PC-9 (cell line): ENCODE data around the gene CLDN15. TPM values are rescaled to one million over a fixed set of nuclear protein-coding genes. Genes with fewer than 3 reads are reported as not detected.

Experiments used
- BruUV-seq: library from RNA; stranded (reverse); fragments of 400-500 nt; replicated peaks from 2 replicates; lab custom pipeline; 2021; lab: Mats Ljungman, UMichigan
- CTCF ChIA-PET: fragments of 300-600 bp; sonication (Branson Sonifier 250); formaldehyde crosslinking; loops from one replicate; lab custom pipeline; 2022; ENCODE audit warnings: antibody characterized with exemption; lab: Charles Lee
- POLR2A ChIA-PET: fragments of 300-600 bp; sonication (Branson Sonifier 250); formaldehyde crosslinking; loops from one replicate; lab custom pipeline; 2022; ENCODE audit warnings: antibody characterized with exemption; ENCODE audit not compliant: unreplicated experiment; lab: Charles Lee
- DNase-seq, 2 experiments: peaks; one replicate each; pipeline versions ENCODE4 v3.0.0 to v3.0.0-alpha.2; 2015 to 2022; ENCODE audit warnings: mixed read lengths in 1 of 2
- H2AFZ ChIP-seq: fragments of 200-600 bp; sonication (generic); 2 replicates; pipeline ENCODE4 v1.8.1; 2017; ENCODE audit warnings: antibody characterized with exemption
- H3F3A ChIP-seq: fragments of 200-600 bp; sonication (generic); 2 replicates; pipeline ENCODE4 v1.8.1; 2017; ENCODE audit warnings: antibody characterized with exemption, mild to moderate bottlenecking, low read depth; ENCODE audit not compliant: insufficient read depth
- H3K27ac ChIP-seq: fragments of 200-600 bp; sonication (generic); 2 replicates; pipeline ENCODE4 v1.6.1; 2016; ENCODE audit warnings: mixed run types
- H3K27me3 ChIP-seq: fragments of 200-600 bp; sonication (generic); 2 replicates; pipeline ENCODE4 v1.6.1; 2016; ENCODE audit warnings: low read depth, mixed run types; ENCODE audit not compliant: insufficient read depth
- H3K36me3 ChIP-seq: fragments of 200-600 bp; sonication (generic); 2 replicates; pipeline ENCODE4 v1.6.1; 2016; ENCODE audit warnings: low read depth, mixed run types
- H3K4me1 ChIP-seq: fragments of 200-600 bp; sonication (generic); replicated peaks from 2 replicates; pipeline ENCODE4 v1.6.1; 2016; ENCODE audit warnings: mixed run types; ENCODE audit not compliant: insufficient read depth
- H3K4me2 ChIP-seq: fragments of 200-600 bp; sonication (generic); 2 replicates; pipeline ENCODE4 v1.6.1; 2017; ENCODE audit warnings: mixed run types
- H3K4me3 ChIP-seq: fragments of 200-600 bp; sonication (generic); 2 replicates; pipeline ENCODE4 v1.6.1; 2016; ENCODE audit warnings: mixed run types
- H3K79me2 ChIP-seq: fragments of 200-600 bp; sonication (generic); 2 replicates; pipeline ENCODE4 v1.6.1; 2017; ENCODE audit warnings: low read depth, mixed run types
- H3K9me2 ChIP-seq: fragments of 200-600 bp; sonication (generic); 2 replicates; pipeline ENCODE4 v1.8.1; 2017; ENCODE audit warnings: mild to moderate bottlenecking; ENCODE audit not compliant: insufficient read depth
- H3K9me3 ChIP-seq: fragments of 200-600 bp; sonication (generic); 2 replicates; pipeline ENCODE4 v1.8.1; 2016; ENCODE audit warnings: low read depth; ENCODE audit not compliant: insufficient read depth
- H4K20me1 ChIP-seq: fragments of 200-600 bp; sonication (generic); 2 replicates; pipeline ENCODE4 v1.8.1; 2017; ENCODE audit not compliant: insufficient read depth
- EZH2 ChIP-seq: fragments of 200-600 bp; sonication (generic); IDR thresholded peaks from 2 replicates; pipeline ENCODE4 v1.8.0; 2017; ENCODE audit warnings: antibody characterized with exemption, low read depth
- intact Hi-C: fragments of 100-400 bp; cut with micrococcal nuclease; formaldehyde crosslinking; loops from one replicate; pipeline ENCODE4 v1.10.0; 2022; ENCODE audit not compliant: unreplicated experiment
- total RNA-seq: library from RNA; stranded (reverse); gene quantifications from 2 replicates; pipeline ENCODE4 v1.2.3, GENCODE V29; 2021
- TF ChIP-seq, protein P1 (sequence below): fragments of 200-600 bp; sonication (generic); conservative IDR thresholded peaks from 2 replicates; pipeline ENCODE4 v1.6.1; 2017; ENCODE audit warnings: mixed run types, antibody characterized with exemption, mild to moderate bottlenecking, moderate library complexity

Gene CLDN15
- total RNA-seq, 1 experiment from 2014 or later: 17.2 TPM

DNA sequence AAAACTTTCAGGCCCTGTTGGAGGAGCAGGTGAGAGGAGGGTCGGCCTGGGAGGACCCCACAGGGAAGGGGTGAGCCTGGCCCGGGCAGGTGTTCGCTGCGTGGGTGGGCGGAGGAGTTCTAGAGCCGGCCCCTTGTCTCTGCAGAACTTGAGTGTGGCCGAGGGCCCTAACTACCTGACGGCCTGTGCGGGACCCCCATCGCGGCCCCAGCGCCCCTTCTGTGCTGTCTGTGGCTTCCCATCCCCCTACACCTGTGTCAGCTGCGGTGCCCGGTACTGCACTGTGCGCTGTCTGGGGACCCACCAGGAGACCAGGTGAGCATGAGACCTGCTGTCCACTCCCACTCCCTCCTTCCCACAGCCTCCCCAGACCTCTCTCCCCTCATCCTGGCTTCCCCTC is 14.1 kb downstream of the CLDN15 start:
- no peak overlapping the region for H3K4me2 ChIP-seq
- POLR2A ChIA-PET: interaction anchor here (0.5 kb wide), 1 partner anchor 157 kb away, joined by 5 read pairs; no protein-coding TSS in a partner anchor
- no peak overlapping the region for H3K4me3 ChIP-seq
- no peak for DNase-seq
- no peaks in the 10 kb centered on the region for H3K9me2 ChIP-seq
- H3K27ac ChIP-seq: no peak overlapping the region
- 0 out of 2 replicates have a peak, but pooled peaks cover 4% of the 10 kb centered on the region for H3K36me3 ChIP-seq
- TF ChIP-seq EZH2: no peak
- TF ChIP-seq, protein P1, sequence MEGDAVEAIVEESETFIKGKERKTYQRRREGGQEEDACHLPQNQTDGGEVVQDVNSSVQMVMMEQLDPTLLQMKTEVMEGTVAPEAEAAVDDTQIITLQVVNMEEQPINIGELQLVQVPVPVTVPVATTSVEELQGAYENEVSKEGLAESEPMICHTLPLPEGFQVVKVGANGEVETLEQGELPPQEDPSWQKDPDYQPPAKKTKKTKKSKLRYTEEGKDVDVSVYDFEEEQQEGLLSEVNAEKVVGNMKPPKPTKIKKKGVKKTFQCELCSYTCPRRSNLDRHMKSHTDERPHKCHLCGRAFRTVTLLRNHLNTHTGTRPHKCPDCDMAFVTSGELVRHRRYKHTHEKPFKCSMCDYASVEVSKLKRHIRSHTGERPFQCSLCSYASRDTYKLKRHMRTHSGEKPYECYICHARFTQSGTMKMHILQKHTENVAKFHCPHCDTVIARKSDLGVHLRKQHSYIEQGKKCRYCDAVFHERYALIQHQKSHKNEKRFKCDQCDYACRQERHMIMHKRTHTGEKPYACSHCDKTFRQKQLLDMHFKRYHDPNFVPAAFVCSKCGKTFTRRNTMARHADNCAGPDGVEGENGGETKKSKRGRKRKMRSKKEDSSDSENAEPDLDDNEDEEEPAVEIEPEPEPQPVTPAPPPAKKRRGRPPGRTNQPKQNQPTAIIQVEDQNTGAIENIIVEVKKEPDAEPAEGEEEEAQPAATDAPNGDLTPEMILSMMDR: no peak
- intact Hi-C loops: no loop called here
- no peaks in the 10 kb centered on the region for H3K9me3 ChIP-seq
- no TSS peak for BruUV-seq
- CTCF ChIA-PET: no interaction called here
- no peaks in the 10 kb centered on the region for H3K27me3 ChIP-seq
- peaks cover 19% of the 10 kb centered on the region for H3K79me2 ChIP-seq
- H3F3A ChIP-seq: no peaks in the 10 kb centered on the region
- no peak overlapping the region for H2AFZ ChIP-seq
- no peaks in the 10 kb centered on the region; the same call in 1 of the 2 replicates for H4K20me1 ChIP-seq
- 0 out of 2 replicates have a peak, but pooled peaks cover 5% of the 10 kb centered on the region for H3K4me1 ChIP-seq

DNA sequence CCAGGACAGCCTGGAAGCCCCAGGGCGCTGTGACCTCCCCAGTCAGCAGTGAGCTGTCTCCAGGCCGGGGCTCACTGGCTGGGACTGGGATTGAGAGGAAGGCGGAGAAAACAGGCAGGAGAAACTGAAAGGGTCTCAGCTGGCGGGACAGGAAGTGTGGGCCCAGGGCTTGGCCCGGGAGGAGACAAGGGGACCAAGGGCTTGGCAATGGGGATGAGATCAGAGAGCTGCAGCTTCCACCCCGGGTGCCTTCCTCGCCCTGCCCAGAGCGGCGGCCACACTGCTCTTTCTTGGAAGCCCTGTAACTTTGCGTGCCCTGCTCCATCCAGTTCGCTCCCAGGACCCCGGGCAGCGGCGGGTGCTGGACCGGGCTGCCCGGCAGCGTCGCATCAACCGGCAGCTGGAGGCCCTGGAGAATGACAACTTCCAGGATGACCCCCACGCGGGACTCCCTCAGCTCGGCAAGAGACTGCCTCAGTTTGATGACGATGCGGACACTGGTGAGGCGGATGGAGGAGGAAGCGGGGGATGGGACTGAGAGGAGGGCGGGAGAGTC is 15.2 kb downstream of the CLDN15 start:
- Histone ChIP-seq H3K9me2 (no peaks in the 10 kb centered on the region), H2AFZ (no peak overlapping the region), H3K27ac (no peak overlapping the region), H3K4me2 (no peak overlapping the region), H3F3A (no peaks in the 10 kb centered on the region), H3K27me3 (no peaks in the 10 kb centered on the region), H4K20me1 (no peaks in the 10 kb centered on the region; the same call in 1 of the 2 replicates), H3K79me2 (peaks cover 24% of the 10 kb centered on the region), H3K9me3 (no peaks in the 10 kb centered on the region), H3K4me3 (no peak overlapping the region), H3K4me1 (0 out of 2 replicates have a peak, but pooled peaks cover 5% of the 10 kb centered on the region), H3K36me3 (no peaks in the 10 kb centered on the region)
- TF ChIP-seq, protein P1: no peak
- no peak for TF ChIP-seq EZH2
- no TSS peak for BruUV-seq
- intact Hi-C loops: no loop called here
- POLR2A ChIA-PET: no interaction called here
- no peak for DNase-seq
- CTCF ChIA-PET: interaction anchor here (0.7 kb wide), 1 partner anchor 218 kb away, joined by 3 read pairs; no protein-coding TSS in a partner anchor

DNA sequence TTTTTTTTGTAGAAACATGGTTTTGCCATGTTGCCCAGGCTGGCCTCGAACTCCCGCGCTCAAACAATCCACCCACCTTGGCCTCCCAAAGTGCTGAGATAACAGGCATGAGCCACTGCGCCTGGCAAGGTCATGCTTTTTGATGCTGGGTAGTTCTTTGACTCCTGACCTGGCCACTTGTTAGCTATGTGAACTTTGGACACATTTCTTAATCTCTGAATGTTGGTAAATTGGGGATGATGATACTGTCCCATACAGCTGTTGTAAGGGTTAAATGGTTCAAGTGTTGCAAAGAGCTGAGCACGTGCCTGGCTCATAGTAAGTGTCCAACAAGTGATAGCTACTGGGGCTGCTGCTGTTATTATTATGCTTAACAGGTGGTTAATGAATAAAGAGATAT is 17.3 kb downstream of the CLDN15 start:
- Histone ChIP-seq H4K20me1 (no peaks in the 10 kb centered on the region; the same call in 1 of the 2 replicates), H3F3A (no peaks in the 10 kb centered on the region), H3K9me2 (no peaks in the 10 kb centered on the region), H3K4me2 (no peak overlapping the region), H2AFZ (no peak overlapping the region), H3K36me3 (no peaks in the 10 kb centered on the region), H3K27ac (no peak overlapping the region), H3K4me3 (no peak overlapping the region), H3K9me3 (no peaks in the 10 kb centered on the region), H3K4me1 (0 out of 2 replicates have a peak, but pooled peaks cover 12% of the 10 kb centered on the region), H3K79me2 (peaks cover 38% of the 10 kb centered on the region), H3K27me3 (no peaks in the 10 kb centered on the region)
- BruUV-seq: no TSS peak
- DNase-seq: no peak
- POLR2A ChIA-PET: interaction anchor here (0.7 kb wide), 1 partner anchor 80 kb away, joined by 4 read pairs; no protein-coding TSS in a partner anchor
- CTCF ChIA-PET: interaction anchor here (0.6 kb wide), 1 partner anchor 13 kb away, joined by 3 read pairs; no protein-coding TSS in a partner anchor
- no peak for TF ChIP-seq EZH2
- TF ChIP-seq, protein P1: no peak
- intact Hi-C loops: no loop called here
